HUES64 (cell line): ENCODE results near the gene ADSS1.

Source experiments
- H3K27ac ChIP-seq: 2 replicates; pipeline ENCODE4 v1.7.0; 2013; ENCODE audit warnings: low read depth, low read length, inconsistent platforms
- H3K27me3 ChIP-seq: 2 replicates; pipeline ENCODE4 v1.6.1; 2013; ENCODE audit warnings: mild to moderate bottlenecking, low read length; ENCODE audit not compliant: insufficient read depth
- H3K36me3 ChIP-seq: 2 replicates; pipeline ENCODE4 v1.6.1; 2013; ENCODE audit warnings: mild to moderate bottlenecking, low read length; ENCODE audit not compliant: insufficient read depth
- H3K4me1 ChIP-seq: 2 replicates; pipeline ENCODE4 v1.6.1; 2013; ENCODE audit warnings: mild to moderate bottlenecking, low read length, moderate library complexity; ENCODE audit not compliant: insufficient read depth
- H3K4me3 ChIP-seq: 2 replicates; pipeline ENCODE4 v1.5.1; 2013; ENCODE audit warnings: mild to moderate bottlenecking, low read length, moderate library complexity
- H3K9ac ChIP-seq: 2 replicates; pipeline ENCODE4 v1.6.1; 2013; ENCODE audit warnings: mild to moderate bottlenecking, low read depth, low read length
- H3K9me3 ChIP-seq: 2 replicates; pipeline ENCODE4 v1.6.1; 2013; ENCODE audit warnings: low read depth, low read length; ENCODE audit not compliant: insufficient read depth
- WGBS: fragments of 150-250, 120-280 bp; methylation state at CpG from one replicate; pipeline ENCODE4 v1.1.7; 2013; ENCODE audit warnings: missing lambda C conversion rate; 5-methylcytosine and 5-hydroxymethylcytosine counted together

The ADSS1 gene

DNA sequence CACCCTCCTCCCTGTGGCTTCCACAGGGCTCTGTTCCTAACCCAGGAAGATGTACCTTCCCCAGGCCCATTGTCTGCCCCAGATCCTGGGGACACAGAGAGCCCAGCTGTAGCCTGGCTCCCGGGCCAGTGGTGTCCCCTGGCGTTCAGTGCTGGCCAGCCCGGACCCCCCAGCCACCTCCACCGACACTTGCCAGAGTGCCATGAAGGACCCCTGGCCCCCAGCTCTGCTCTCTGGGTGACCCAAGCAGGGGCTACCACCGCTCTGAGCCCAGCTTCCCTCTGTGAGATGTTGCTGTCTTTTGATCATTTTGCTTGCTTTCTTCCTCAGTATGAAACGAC lies 28.4 kb upstream of the ADSS1 start:
- Histone ChIP-seq H3K27me3 (no peaks in the 10 kb centered on the region), H3K9ac (no peak overlapping the region), H3K9me3 (no peaks in the 10 kb centered on the region), H3K4me1 (peaks cover 14% of the 10 kb centered on the region), H3K27ac (no peak overlapping the region), H3K4me3 (no peak overlapping the region), H3K36me3 (peaks cover 11% of the 10 kb centered on the region; the same call in 1 of the 2 replicates)
- 73% methylated on average over 6 of the region's 6 CpGs for WGBS

GRCh38 chr14:104696671-104697316 lies 27.2 kb upstream of the ADSS1 start:
- peaks cover 12% of the 10 kb centered on the region; the same call in 1 of the 2 replicates for H3K36me3 ChIP-seq
- no peak overlapping the region for H3K27ac ChIP-seq
- 94% methylated on average over 14 of the region's 14 CpGs for WGBS
- H3K27me3 ChIP-seq: no peaks in the 10 kb centered on the region
- no peak overlapping the region for H3K9ac ChIP-seq
- H3K9me3 ChIP-seq: no peaks in the 10 kb centered on the region
- H3K4me3 ChIP-seq: no peak overlapping the region
- peaks cover 12% of the 10 kb centered on the region for H3K4me1 ChIP-seq

GRCh38 chr14:104697317-104697703 lies 26.7 kb upstream of the ADSS1 start:
- Histone ChIP-seq H3K9me3 (no peaks in the 10 kb centered on the region), H3K36me3 (peaks cover 15% of the 10 kb centered on the region; the same call in 1 of the 2 replicates), H3K9ac (no peak overlapping the region), H3K27me3 (no peaks in the 10 kb centered on the region), H3K4me3 (no peak overlapping the region), H3K4me1 (peaks cover 12% of the 10 kb centered on the region), H3K27ac (no peak overlapping the region)
- 91% methylated on average over 10 of the region's 10 CpGs for WGBS

DNA sequence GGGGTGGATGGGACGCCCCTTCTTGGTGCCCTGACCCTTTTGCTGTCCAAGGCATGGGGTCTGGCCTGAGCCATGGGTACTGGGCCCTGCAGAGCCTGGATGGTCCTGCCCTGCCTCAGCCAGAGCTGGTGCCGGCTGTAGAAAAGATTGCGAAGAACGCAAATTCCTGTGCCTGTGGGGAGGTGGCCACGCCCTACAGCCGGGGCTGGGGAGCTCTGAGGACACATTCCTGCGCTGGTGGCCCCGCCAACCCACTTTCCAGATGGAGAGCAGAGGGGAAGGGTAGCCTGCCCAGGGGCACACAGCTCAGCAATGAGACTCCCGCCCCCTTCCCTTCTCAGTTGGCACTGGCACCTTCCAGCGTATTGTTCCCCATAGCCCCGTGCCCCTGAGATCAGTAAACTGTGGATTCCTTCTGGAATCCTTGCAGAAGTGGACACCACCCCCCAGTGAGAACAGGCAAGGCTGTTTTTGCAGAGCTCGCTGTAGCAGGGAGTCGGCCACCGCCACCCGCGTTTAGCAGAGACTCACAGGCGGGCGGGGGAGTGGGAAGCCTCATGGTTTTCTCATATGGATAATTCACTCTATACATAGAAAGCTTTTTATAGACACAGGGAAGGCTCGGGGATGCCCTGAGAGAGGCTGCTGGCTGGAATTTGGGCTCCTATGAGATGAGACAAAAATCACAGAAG lies 26.0 kb upstream of the ADSS1 start:
- Histone ChIP-seq H3K27ac (no peak overlapping the region), H3K27me3 (no peaks in the 10 kb centered on the region), H3K4me1 (peaks cover 12% of the 10 kb centered on the region), H3K4me3 (no peak overlapping the region), H3K9me3 (no peaks in the 10 kb centered on the region), H3K36me3 (peaks cover 19% of the 10 kb centered on the region), H3K9ac (no peak overlapping the region)
- WGBS: 81% methylated on average over 19 of the region's 19 CpGs

GRCh38 chr14:104698688-104699425 lies 25.2 kb upstream of the ADSS1 start:
- WGBS: 90% methylated on average over 24 of the region's 24 CpGs
- no peaks in the 10 kb centered on the region for H3K27me3 ChIP-seq
- H3K4me1 ChIP-seq: peaks cover 12% of the 10 kb centered on the region
- no peak overlapping the region for H3K4me3 ChIP-seq
- no peak overlapping the region for H3K9ac ChIP-seq
- no peak overlapping the region for H3K27ac ChIP-seq
- H3K36me3 ChIP-seq: peaks cover 27% of the 10 kb centered on the region
- no peaks in the 10 kb centered on the region for H3K9me3 ChIP-seq

GRCh38 chr14:104699426-104699748 lies 24.6 kb upstream of the ADSS1 start:
- Histone ChIP-seq H3K9ac (no peak overlapping the region), H3K4me3 (no peak overlapping the region), H3K27me3 (no peaks in the 10 kb centered on the region), H3K9me3 (peaks cover 5% of the 10 kb centered on the region), H3K36me3 (peaks cover 31% of the 10 kb centered on the region), H3K27ac (no peak overlapping the region), H3K4me1 (peaks cover 9% of the 10 kb centered on the region)
- 90% methylated on average over 12 of the region's 12 CpGs for WGBS

- Histone ChIP-seq H3K36me3 (peaks cover 38% of the 10 kb centered on the region), H3K9ac (no peak overlapping the region), H3K9me3 (peaks cover 9% of the 10 kb centered on the region), H3K27ac (no peak overlapping the region), H3K27me3 (no peaks in the 10 kb centered on the region), H3K4me1 (peaks cover under 1% of the 10 kb centered on the region; the same call in 1 of the 2 replicates), H3K4me3 (no peak overlapping the region)
- WGBS: 69% methylated on average over 14 of the region's 14 CpGs
These were observed 23.8 kb upstream of the ADSS1 start for GRCh38 chr14:104700225-104700651.

DNA sequence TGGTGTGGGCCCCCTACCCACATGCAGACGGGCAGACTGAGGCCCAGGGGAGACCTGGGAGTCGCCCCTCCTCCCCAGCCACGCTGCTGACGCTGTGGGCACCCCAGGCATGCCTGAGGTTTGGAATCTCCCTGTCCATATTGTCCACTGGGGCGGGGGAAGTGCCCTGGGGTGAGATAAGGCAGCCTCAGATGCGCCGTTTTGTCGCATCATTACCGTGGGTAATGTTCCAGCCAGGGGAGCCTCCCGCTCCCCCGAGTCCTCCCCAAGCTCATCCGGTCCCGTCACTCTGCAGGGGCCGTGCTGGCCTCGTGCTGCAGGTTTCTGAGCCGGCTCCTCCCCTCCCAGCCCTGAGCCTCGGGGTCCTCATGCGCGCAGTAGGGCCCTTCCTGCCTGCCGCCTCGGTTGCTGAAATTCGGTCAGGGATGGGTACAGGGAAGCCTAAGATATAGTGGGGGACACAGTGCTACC lies 23.2 kb upstream of the ADSS1 start:
- Histone ChIP-seq H3K9ac (no peak overlapping the region), H3K9me3 (peaks cover 9% of the 10 kb centered on the region), H3K36me3 (peaks cover 39% of the 10 kb centered on the region), H3K27me3 (no peaks in the 10 kb centered on the region), H3K4me1 (no peaks in the 10 kb centered on the region; the same call in 1 of the 2 replicates), H3K27ac (0 out of 2 replicates have a peak overlapping the region, but pooled peaks have one; percentile 25), H3K4me3 (no peak overlapping the region)
- 75% methylated on average over 22 of the region's 22 CpGs for WGBS

DNA sequence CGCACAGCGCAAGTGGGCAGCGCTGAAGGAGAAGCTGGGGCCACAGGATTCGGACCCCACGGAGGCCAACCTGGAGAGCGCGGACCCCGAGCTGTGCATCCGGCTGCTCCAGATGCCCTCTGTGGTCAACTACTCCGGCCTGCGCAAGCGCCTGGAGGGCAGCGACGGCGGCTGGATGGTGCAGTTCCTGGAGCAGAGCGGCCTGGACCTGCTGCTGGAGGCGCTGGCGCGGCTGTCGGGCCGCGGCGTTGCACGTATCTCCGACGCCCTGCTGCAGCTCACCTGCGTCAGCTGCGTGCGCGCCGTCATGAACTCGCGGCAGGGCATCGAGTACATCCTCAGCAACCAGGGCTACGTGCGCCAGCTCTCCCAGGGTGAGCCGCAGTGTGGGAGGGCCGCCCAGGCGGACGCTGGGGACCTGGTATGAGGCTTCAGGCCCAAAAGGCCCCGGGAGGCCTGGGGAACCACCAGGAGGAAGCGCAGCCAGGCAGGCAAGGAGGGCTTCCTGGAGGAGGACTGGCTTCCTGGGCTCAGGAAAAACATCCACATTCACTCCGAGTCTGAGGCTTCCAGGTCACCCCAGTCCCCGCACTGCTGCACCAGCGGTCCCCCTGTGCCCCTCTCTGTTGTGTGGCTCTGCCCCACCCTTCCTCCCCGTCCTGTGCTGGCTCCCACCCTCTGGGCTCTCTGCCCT lies 22.5 kb upstream of the ADSS1 start:
- no peaks in the 10 kb centered on the region for H3K27me3 ChIP-seq
- 92% methylated on average over 46 of the region's 46 CpGs for WGBS
- H3K4me1 ChIP-seq: no peaks in the 10 kb centered on the region; the same call in 1 of the 2 replicates
- H3K4me3 ChIP-seq: no peak overlapping the region
- H3K27ac ChIP-seq: no peak overlapping the region
- peaks cover 32% of the 10 kb centered on the region for H3K36me3 ChIP-seq
- peaks cover 9% of the 10 kb centered on the region for H3K9me3 ChIP-seq
- no peak overlapping the region; the same call in 1 of the 2 replicates for H3K9ac ChIP-seq

DNA sequence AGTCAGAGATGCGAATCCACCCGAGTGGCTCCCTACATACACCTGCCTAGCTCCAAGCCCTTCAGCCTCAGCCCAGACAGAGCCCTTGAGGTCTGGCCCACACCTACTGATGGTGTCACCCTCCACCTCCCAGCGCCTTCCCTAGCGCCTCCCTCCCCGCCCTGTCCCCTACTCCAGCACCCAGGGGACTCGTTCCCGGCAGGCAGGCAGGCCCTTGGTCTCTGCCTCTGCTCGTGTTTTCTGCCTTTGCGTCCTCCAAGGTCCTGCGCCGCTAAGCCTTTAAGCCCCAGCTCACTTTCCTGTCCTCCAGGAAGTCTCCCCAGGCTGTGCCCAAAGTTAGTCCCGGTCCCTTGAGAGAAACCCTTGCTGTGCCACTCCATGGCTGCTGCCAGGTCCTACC lies 21.9 kb upstream of the ADSS1 start:
- Histone ChIP-seq H3K9ac (no peak overlapping the region; the same call in 1 of the 2 replicates), H3K4me1 (peaks cover 3% of the 10 kb centered on the region; the same call in 1 of the 2 replicates), H3K27ac (no peak overlapping the region), H3K4me3 (no peak overlapping the region), H3K36me3 (peaks cover 32% of the 10 kb centered on the region), H3K9me3 (peaks cover 9% of the 10 kb centered on the region), H3K27me3 (no peaks in the 10 kb centered on the region)
- 96% methylated on average over 12 of the region's 12 CpGs for WGBS
